Placental pericyte (primary cell): ENCODE measurements around the gene ADAM8. TPM values are rescaled to one million over a fixed set of nuclear protein-coding genes. Genes with fewer than 3 reads are reported as not detected.

Experiments
- total RNA-seq: library from RNA; depleted of rRNA; stranded (reverse); fragments of >200 nt; gene quantifications from 2 replicates; pipeline ENCODE4 v1.2.3, GENCODE V29; 2012

The ADAM8 gene
- total RNA-seq = 2.6 and 18.3 TPM in 2 replicates

DNA sequence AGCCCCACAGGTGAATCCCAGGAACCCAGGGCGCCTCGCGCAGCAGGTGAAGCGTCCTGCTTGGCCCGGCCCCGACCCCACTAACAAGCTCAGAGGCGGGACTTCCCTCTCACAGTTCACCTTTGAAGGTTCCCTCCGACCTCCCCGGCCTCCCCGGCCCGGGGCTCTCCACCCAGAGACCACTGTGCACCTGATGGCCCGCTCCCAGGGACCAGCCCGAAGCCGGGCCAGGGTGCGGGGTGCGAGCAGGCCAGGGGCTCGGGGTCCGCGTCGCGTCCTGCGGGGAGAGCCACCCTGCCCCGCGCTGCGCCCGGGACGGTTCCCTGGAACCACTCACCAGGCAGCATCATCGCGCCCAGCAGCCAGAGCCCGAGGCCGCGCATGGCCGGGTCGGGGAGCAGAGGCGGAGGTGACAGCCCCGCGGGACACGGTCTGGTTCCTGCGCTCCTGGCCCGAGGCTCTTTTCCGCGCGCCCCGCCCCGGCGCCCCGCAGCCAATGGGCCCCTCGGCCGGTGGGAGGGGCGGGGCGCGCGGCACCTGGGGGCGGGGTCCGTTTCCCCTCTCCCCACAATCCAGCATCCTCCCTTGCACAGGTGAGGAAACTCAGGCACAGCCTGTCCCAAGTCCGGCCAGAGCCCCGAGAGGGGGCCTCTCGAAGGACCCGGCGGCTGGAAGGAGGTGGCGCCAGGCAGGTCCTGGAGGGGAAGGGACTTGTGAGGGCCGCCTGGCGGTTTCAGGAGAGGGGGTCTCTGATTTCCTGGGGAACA is at the start of gene ADAM8:
ADAM8 (minus strand) TSS at position 434 of the 767 bp plus-strand sequence; CDS start at position 383, 51 bp downstream.

DNA sequence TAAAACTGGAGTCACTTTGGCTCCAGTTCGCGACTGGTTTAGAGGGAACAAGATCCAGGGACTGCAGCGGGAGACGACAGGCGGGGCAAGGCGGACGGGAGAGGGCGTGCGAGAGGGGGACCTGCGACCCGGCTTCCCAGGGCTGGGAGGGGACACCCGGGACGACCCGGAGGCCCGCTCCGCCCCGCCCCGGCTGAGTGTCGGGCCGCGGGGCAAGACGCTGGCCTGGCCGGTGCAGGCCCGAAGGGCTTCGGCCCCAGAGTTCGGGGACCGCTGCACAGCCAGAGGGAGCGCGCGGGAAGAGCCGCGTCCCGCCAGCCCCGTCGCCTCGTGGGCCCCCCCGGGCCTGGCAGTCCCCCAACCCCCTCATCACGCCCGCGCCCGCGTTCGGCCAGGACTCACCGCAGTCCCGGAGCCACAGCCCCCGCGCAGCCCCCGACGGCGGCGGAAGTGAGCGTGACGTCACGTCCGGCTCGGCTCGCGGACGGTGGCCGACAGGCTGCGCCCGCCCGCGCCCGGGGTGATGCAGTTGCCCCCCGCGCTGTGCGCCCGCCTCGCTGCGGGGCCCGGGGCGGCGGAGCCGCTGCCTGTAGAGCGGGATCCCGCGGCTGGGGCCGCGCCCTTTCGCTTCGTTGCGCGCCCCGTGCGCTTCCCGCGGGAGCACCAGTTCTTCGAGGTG is 31.9 kb upstream of the ADAM8 start, which contains the start of the genes TUBGCP2 and ZNF511:
TUBGCP2 (minus strand) TSS at position 452 of the 679 bp plus-strand sequence. CDS start 5,931 bp downstream, outside the sequence.
ZNF511 (plus strand) TSS at position 494 of the 679 bp plus-strand sequence; CDS start at position 524, 30 bp downstream.

DNA sequence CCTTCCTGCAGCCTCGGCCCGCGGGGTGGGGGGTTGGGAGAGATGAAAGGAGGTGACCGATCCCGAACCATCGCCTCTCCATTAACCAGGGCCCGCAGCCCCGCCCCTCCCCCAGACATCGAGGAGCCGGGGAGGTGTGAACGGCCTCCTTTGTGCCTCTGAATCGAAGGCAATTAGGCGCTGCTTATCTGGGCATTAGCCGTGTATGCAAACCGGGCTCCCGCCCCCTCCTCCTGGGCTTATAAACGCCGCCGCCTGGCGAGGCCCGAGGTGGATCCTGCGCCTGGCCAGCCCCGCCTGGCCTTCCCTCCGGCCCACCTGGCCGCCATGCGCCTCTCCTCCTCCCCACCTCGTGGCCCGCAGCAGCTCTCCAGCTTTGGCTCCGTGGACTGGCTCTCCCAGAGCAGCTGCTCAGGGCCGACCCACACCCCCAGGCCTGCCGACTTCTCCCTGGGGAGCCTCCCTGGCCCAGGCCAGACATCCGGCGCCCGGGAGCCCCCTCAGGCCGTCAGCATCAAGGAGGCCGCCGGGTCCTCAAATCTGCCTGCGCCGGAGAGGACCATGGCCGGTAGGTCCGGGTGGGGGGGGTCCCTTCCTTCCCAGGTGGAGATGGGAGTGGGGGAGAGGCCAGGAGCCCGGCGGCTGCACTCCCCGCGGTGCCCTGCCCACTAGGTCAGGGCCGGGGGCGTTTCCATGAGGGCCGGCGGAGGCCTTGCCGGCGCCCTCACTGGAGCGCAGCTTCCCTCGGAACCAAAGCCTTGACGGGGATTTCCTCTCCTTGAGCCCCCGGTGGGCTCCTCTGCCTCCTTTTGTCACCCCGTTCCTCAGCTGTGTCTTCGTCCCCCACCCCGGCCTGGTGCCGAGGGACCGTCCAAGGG is 38.8 kb downstream of the ADAM8 start, which contains the start of gene VENTX:
VENTX (plus strand) TSS at position 268 of the 878 bp plus-strand sequence; CDS start at position 328, 60 bp downstream.

DNA sequence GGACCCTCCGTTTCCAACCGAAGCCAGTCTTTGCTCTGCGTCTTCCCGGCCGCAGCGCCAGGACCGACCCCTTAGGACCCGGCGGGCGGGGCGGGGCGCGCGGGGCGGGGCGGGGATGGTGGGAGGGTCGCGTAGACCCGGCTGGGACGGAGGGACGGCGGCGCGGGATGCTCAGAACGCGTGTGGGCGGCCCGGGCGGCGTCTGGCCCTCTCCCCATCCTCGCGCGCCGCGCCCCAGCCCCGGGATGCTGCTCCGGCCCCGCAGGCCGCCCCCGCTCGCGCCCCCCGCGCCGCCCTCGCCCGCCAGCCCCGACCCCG is 46.7 kb downstream of the ADAM8 start, which contains the start of gene UTF1:
UTF1 (plus strand) TSS at position 174 of the 318 bp plus-strand sequence; CDS start at position 246, 72 bp downstream.

Other genes starting within 250 kb of the ADAM8 start
- gene ADGRA1, start 188.9 kb downstream of the ADAM8 start, total RNA-seq = not detected in 2 replicates
- gene KNDC1, start 116.6 kb downstream of the ADAM8 start, total RNA-seq = under 0.01 and 0.66 TPM in 2 replicates
- gene UTF1, start 46.7 kb downstream of the ADAM8 start, total RNA-seq = not detected in 2 replicates
- gene VENTX, start 39.0 kb downstream of the ADAM8 start, total RNA-seq = not detected in 2 replicates
- gene TUBGCP2, start 32.0 kb upstream of the ADAM8 start, total RNA-seq = 58.6 and 122 TPM in 2 replicates
- gene ZNF511, start 32.0 kb upstream of the ADAM8 start, total RNA-seq = 15.1 and 40.2 TPM in 2 replicates
- gene CALY, start 60.0 kb upstream of the ADAM8 start, total RNA-seq = not detected in 2 replicates
- not detected in 2 replicates for gene PRAP1, start 70.5 kb upstream of the ADAM8 start, total RNA-seq
- 7.7 and 10.1 TPM in 2 replicates for gene FUOM, start 81.2 kb upstream of the ADAM8 start, total RNA-seq
- 49.7 and 62.7 TPM in 2 replicates for gene ECHS1, start 96.5 kb upstream of the ADAM8 start, total RNA-seq
- gene PAOX, start 102.4 kb upstream of the ADAM8 start, total RNA-seq = 7.9 and 8.5 TPM in 2 replicates
- 33.9 and 36.1 TPM in 2 replicates for gene MTG1, start 117.3 kb upstream of the ADAM8 start, total RNA-seq
- under 0.01 TPM in 2 replicates for gene SPRN, start 147.8 kb upstream of the ADAM8 start, total RNA-seq
- gene SCART1, start 177.1 kb upstream of the ADAM8 start, total RNA-seq = 2.1 and 3.1 TPM in 2 replicates